HG03175 (cell line): Measurements from ENCODE around the gene DIP2C.

Source experiments
- ATAC-seq: cut with Tn5 transposase; IDR thresholded peaks from one replicate; pipeline ENCODE4 v1.9.1; 2021; ENCODE audit warnings: mild to moderate bottlenecking, moderate library complexity; ENCODE audit not compliant: unreplicated experiment

The DIP2C gene

GRCh38 chr10:677750-678661 is 11.5 kb downstream of the DIP2C start:
- ATAC-seq, result no peak

- no peak for ATAC-seq
These were observed 12.4 kb downstream of the DIP2C start for GRCh38 chr10:677038-677437.

GRCh38 chr10:676178-676577 is 13.3 kb downstream of the DIP2C start:
- ATAC-seq, result no peak

- no peak for ATAC-seq
These were observed 13.9 kb downstream of the DIP2C start for GRCh38 chr10:675532-675931.

GRCh38 chr10:673492-673891 is 16.0 kb downstream of the DIP2C start:
- no peak for ATAC-seq

GRCh38 chr10:672992-673391 is 16.5 kb downstream of the DIP2C start:
- ATAC-seq, result no peak

- no peak for ATAC-seq
These were observed 17.3 kb downstream of the DIP2C start for GRCh38 chr10:672203-672602.

- ATAC-seq, result no peak
These were observed 18.5 kb downstream of the DIP2C start for GRCh38 chr10:670990-671389.

- ATAC-seq, result no peak
These were observed 19.4 kb downstream of the DIP2C start for GRCh38 chr10:670038-670437.

GRCh38 chr10:668786-669485 is 20.5 kb downstream of the DIP2C start:
- no peak for ATAC-seq

- ATAC-seq, result no peak
These were observed 21.8 kb downstream of the DIP2C start for GRCh38 chr10:667602-668143.

- ATAC-seq, result no peak
These were observed 22.4 kb downstream of the DIP2C start for GRCh38 chr10:667096-667495.

- no peak for ATAC-seq
These were observed 23.0 kb downstream of the DIP2C start for GRCh38 chr10:666237-667012.

GRCh38 chr10:665579-666091 is 23.8 kb downstream of the DIP2C start:
- ATAC-seq, result no peak

- ATAC-seq, result no peak
These were observed 24.6 kb downstream of the DIP2C start for GRCh38 chr10:664893-665292.

GRCh38 chr10:664301-664700 is 25.2 kb downstream of the DIP2C start:
- no peak for ATAC-seq

GRCh38 chr10:663831-664251 is 25.6 kb downstream of the DIP2C start:
- no peak for ATAC-seq

- no peak for ATAC-seq
These were observed 26.1 kb downstream of the DIP2C start for GRCh38 chr10:663466-663751.

- ATAC-seq, result no peak
These were observed 26.6 kb downstream of the DIP2C start for GRCh38 chr10:662686-663465.

- ATAC-seq, result no peak
These were observed 27.3 kb downstream of the DIP2C start for GRCh38 chr10:662223-662605.
